Uterus (tissue), 4 donors: ENCODE results near the gene AZIN2. TPM values are rescaled to one million over a fixed set of nuclear protein-coding genes. Genes with fewer than 3 reads are reported as not detected.
"Not testable (repeated sequence)": the region's sequence is repeated elsewhere in the genome, so short reads cannot be mapped to it uniquely, and the experiment has no call there.

Experiments
- DNase-seq, 2 donors: peaks; one replicate each; pipeline ENCODE4 v3.0.0-alpha.2; 2019 to 2020
- H3K27ac ChIP-seq, 2 donors: fragments of 200-600 bp; sonication (generic); 1 replicate in 1 of 2; 2 replicates in 1 of 2; pipeline ENCODE4 v1.5.1; 2016 to 2018
- H3K27me3 ChIP-seq, 2 donors: fragments of 200-600 bp; sonication (generic); one replicate each; pipeline ENCODE4 v1.5.1; 2018 to 2019; ENCODE audit warnings: control low read depth in 1 of 2
- H3K36me3 ChIP-seq, 2 donors: fragments of 200-600 bp; sonication (generic); one replicate each; pipeline ENCODE4 v1.5.1; 2019; ENCODE audit warnings: control low read depth in 1 of 2
- H3K4me1 ChIP-seq, 2 donors: fragments of 200-600 bp; sonication (generic); one replicate each; pipeline ENCODE4 v1.5.1; 2018 to 2019; ENCODE audit warnings: control low read depth in 1 of 2
- H3K4me3 ChIP-seq, 2 donors: fragments of 200-600 bp; sonication (generic); 1 replicate in 1 of 2; 2 replicates in 1 of 2; pipeline ENCODE4 v1.5.1; 2018 to 2019; ENCODE audit warnings: mild to moderate bottlenecking in 1 of 2
- H3K9me3 ChIP-seq, 2 donors: fragments of 200-600 bp; sonication (generic); one replicate each; pipeline ENCODE4 v1.5.1; 2019; ENCODE audit warnings: control low read depth in 1 of 2
- CTCF ChIP-seq, 4 experiments: fragments of 200-600 bp in 2 of 4; fragments of 450-650 bp in 2 of 4; sonication (generic) in 2 of 4; IDR thresholded peaks; one replicate each; pipeline ENCODE4 v1.5.1; 2016 to 2019; ENCODE audit warnings: antibody characterized with exemption in 4 of 4, mild to moderate bottlenecking in 2 of 4, moderate library complexity in 1 of 4
- POLR2A ChIP-seq, 2 donors: fragments of 450-650 bp; IDR thresholded peaks; one replicate each; pipeline ENCODE4 v1.6.1; 2016; ENCODE audit warnings: antibody characterized with exemption in 2 of 2, mild to moderate bottlenecking in 1 of 2, moderate library complexity in 1 of 2
- intact Hi-C: fragments of 100-400 bp; cut with DNase I; formaldehyde crosslinking; loops from one replicate; pipeline ENCODE4 v1.15.1; 2023; ENCODE audit warnings: low total_unique reads
- total RNA-seq, 4 donors: library from RNA; depleted of rRNA in 3 of 4; stranded (reverse); fragments of >200 nt in 3 of 4; gene quantifications; one replicate each; pipeline versions ENCODE4 v1.1.0 to v1.2.4, GENCODE V29; 2014 to 2023
- donor health status: DM: yes; HTN: yes; CAD: no.

Gene AZIN2
- total RNA-seq, 4 donors from 2014 or later, result 1.2 to 16.1 (median 6.9) TPM

DNA sequence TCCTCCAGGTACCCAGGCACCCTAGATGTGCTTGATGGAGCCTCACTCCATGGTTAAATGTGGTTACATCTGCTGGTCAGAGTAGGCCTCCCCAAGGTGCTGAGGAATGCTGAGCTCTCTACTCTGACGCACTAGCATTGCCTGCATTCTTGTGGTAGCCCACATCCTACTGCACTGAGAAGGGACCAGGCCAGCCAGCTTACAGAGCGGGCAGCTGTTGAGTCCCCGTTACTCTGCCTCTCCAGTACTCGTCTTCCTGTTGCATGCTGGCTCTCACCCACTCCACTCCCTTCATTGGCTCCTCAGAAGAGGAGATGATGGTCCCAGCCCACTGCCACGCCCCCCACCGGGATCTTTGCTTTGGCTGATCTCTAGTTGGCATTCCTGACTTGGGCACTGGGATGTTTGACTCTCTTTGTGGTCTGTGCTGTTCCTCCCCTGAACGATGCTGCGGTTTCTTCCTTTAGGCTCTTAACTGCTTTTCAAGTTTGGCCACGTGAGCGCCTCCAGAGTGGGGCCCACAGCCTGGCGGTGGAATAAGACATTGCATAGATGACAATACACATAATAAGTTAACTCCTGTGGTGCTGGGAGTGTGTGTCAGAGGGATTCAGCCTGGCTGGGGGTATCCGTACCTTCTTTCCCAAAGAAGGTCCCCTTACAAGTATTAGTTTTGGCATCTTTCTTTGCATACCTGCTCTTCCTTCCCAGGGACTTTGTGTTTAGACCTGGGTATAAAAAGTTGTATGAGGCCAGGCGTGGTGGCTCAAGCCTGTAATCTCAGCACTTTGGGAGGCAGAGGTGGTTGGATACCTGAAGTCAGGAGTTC is 18.6 kb downstream of the AZIN2 start:
- no peaks in the 10 kb centered on the region for H3K4me1 ChIP-seq
- H3K4me3 ChIP-seq, result no peak overlapping the region
- intact Hi-C loops, result no loop called here
- no peak overlapping the region for H3K27ac ChIP-seq
- H3K36me3 ChIP-seq, result no peaks in the 10 kb centered on the region
- H3K27me3 ChIP-seq, result no peaks in the 10 kb centered on the region
- no peaks in the 10 kb centered on the region for H3K9me3 ChIP-seq
- TF ChIP-seq CTCF (IDR thresholded peaks at IDR 0.05), result no peak
- TF ChIP-seq POLR2A (IDR thresholded peaks at IDR 0.05), result no peak
- no peak for DNase-seq

GRCh38 chr1:33100119-33100415 is 19.1 kb downstream of the AZIN2 start:
- H3K27ac ChIP-seq, DNase-seq, H3K4me3 ChIP-seq, intact Hi-C loops, H3K27me3 ChIP-seq, H3K4me1 ChIP-seq, H3K9me3 ChIP-seq, H3K36me3 ChIP-seq: not testable (repeated sequence)

DNA sequence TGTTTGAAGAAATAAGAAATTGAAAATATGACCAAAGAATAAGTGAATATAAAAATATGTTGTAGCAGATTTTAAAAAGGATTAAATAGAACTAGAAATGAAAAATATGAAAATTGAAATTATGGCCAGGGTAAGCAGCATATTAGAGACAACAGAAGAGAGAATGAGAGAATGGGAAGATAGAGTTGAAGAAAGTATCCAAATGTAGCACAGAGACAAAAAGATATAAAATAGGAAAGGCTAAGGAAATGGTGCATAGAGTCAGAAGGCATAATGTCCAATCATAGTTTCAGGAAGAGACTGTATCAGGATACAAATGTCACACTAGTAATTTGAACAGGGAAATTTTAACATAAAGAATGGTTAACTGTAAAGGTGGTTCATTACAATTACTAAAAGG is 29.5 kb downstream of the AZIN2 start:
- no peak for DNase-seq
- intact Hi-C loops, result no loop called here
- no peak for TF ChIP-seq CTCF (IDR thresholded peaks at IDR 0.05)
- TF ChIP-seq POLR2A (IDR thresholded peaks at IDR 0.05), result no peak

DNA sequence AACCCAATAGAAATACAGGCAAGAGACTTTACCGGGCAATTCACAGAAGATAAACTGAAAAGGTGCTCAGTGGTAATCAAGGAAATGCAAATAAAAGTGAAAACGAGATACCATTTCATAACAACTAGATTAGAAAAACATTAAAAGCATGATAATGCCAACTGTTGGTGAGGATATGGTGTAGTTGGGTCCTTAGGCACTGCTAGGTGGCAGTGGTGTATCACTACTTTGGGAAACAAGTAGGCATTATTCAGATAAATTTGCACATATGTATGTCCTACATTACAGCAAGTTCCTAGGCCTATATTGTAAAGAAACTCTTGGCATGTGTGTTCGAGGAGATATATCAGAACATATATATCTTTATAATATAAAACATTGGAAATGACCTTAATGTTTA is 31.0 kb downstream of the AZIN2 start:
- Histone ChIP-seq H3K4me1 (no peaks in the 10 kb centered on the region), H3K4me3 (no peak overlapping the region), H3K9me3 (no peaks in the 10 kb centered on the region), H3K27me3 (no peaks in the 10 kb centered on the region), H3K27ac (no peak overlapping the region), H3K36me3 (no peaks in the 10 kb centered on the region)
- no peak for TF ChIP-seq POLR2A (IDR thresholded peaks at IDR 0.05)
- TF ChIP-seq CTCF (IDR thresholded peaks at IDR 0.05), result no peak
- intact Hi-C loops, result no loop called here
- no peak for DNase-seq

More for the DNA sequence above, 29.5 kb downstream of the AZIN2 start:
- Histone ChIP-seq H3K27ac (no peak overlapping the region), H3K4me3 (no peak overlapping the region), H3K27me3 (no peaks in the 10 kb centered on the region), H3K9me3 (no peaks in the 10 kb centered on the region), H3K4me1 (no peaks in the 10 kb centered on the region), H3K36me3 (no peaks in the 10 kb centered on the region)

DNA sequence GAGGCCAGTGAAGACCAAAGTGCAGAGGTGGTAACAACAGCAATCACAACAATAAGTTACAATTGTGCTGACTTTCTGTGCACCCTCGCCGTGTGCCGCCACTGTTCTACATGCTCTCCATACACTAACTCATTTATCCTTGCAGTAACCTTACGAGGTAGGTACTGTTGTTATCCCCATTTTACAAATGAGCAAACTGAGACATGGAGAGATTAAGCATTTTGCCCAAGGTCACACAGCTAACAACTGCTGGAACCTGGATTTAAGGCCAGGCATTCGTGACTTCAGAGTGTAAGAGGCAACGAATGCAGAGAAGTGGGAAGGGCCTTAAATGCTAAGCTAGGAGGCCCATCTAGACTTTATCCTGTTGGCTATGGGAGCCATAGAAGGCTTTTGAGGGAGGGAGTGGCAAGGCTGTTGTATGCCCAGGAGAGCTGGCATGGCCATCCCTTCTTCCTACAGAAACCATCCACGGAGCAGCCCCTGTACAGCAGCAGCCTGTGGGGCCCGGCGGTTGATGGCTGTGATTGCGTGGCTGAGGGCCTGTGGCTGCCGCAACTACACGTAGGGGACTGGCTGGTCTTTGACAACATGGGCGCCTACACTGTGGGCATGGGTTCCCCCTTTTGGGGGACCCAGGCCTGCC is 36.6 kb downstream of the AZIN2 start:
- no peaks in the 10 kb centered on the region for H3K9me3 ChIP-seq
- no peak for TF ChIP-seq POLR2A (IDR thresholded peaks at IDR 0.05)
- no peak for TF ChIP-seq CTCF (IDR thresholded peaks at IDR 0.05)

More for the DNA sequence above, 36.6 kb downstream of the AZIN2 start:
- Histone ChIP-seq H3K27me3 (no peaks in the 10 kb centered on the region), H3K27ac (no peak overlapping the region), H3K36me3 (no peaks in the 10 kb centered on the region), H3K4me3 (no peak overlapping the region), H3K4me1 (no peaks in the 10 kb centered on the region)
- DNase-seq, result no peak
- intact Hi-C loops, result no loop called here
